Measurements from ENCODE around the gene TRIM24.
"Not testable (repeated sequence)": the region's sequence is repeated elsewhere in the genome, so short reads cannot be mapped to it uniquely, and the experiment has no call there.

TRIM24 gene

GRCh38 chr7:138495485-138495884 is 35.4 kb downstream of the TRIM24 start:
- no peak for DNase-seq

GRCh38 chr7:138499340-138499739 is 39.3 kb downstream of the TRIM24 start:
- no peak for DNase-seq

DNA sequence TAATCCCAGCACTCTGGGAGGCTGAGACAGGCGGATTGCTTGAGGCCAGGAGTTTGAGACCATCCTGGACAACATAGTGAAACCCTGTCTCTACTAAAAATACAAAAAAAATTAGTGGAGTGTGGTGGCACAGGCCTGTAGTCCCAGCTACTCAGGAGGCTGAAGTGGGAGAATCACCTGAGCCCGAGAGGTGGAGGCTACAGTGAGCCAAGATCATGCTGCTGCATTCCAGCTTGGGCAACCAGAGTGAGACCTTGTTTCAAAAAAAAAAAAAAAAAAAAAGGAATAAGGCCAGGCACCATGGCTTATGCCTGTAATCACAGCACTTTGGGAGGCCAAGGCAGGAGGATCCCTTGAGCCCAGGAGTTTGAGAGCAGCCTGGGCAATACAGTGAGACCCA is 40.2 kb downstream of the TRIM24 start:
- DNase-seq: not testable (repeated sequence)

DNA sequence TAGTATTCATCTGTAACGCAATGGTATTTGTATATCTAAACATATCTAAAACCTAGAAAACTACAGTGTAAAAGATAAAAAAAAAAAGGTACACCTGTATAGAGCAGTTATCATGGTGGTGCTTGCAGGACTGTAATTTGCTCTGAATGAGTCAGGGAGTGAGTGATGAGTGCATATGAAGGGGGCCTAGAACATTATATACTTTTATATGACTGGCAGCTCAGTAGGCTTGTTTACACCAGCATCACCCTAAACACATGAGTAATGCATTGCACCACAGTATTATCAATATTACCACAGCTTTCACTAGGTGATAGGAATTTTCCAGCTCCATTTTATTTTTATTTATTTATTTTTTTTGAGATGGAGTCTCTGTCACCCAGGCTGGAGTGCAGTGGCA is 40.8 kb downstream of the TRIM24 start:
- no peak for DNase-seq

DNA sequence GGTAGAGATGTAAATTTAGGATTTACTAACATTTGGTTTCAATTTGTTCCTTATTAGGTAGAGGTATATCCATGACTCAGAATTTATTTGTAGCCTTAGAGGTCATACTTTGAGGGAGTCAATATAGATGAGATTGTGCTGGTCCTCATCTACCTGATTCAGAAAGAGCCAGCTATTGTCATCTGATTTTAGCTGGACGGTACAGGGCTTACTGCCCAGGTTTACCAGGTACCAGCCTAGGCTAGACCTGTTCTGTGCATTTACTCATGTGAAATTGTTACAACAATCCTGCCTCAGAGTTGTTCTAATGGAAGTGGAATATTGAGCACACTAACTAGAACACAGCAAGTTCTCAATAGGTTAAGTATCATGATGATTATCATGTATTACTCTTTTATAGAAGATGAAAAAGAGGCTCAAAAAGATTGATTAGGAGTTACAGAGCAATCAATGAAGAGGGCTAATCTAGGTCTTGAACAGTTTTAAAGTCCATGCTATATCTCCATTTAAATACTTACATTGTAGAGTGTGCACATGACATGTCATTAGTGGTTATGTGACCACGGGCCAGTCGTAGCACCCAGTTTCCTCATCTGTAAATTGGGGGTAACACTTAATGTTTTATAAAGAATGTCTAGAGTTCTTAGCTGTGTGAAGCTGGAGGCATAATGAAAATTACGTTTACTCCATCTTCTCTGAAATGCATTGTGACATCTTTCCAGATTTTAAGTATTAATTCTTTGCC is 42.1 kb downstream of the TRIM24 start:
- DNase-seq: no peak

GRCh38 chr7:138505361-138505873 is 45.4 kb downstream of the TRIM24 start:
- DNase-seq: no peak

- no peak for DNase-seq
Observed at GRCh38 chr7:138506764-138507163, 46.7 kb downstream of the TRIM24 start.

DNA sequence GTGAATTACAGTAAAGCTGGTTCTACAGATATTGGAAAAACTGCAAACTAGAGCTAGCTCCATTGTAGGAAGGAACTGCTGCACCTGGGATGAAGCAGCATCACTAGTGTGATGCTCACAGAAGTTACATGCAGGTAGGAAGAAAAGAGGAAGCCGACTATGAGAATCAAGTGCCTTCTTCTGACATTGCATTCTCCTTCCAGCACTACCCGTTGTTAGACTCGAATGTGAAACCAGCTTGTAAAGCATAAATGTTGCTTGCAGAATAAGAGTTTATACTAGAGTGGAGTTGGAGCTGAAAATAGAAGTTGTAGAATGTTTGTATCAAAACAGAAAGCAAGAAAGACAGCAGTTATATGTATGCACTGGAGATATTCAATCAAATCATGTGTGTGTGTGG is 49.9 kb downstream of the TRIM24 start:
- DNase-seq: no peak

DNA sequence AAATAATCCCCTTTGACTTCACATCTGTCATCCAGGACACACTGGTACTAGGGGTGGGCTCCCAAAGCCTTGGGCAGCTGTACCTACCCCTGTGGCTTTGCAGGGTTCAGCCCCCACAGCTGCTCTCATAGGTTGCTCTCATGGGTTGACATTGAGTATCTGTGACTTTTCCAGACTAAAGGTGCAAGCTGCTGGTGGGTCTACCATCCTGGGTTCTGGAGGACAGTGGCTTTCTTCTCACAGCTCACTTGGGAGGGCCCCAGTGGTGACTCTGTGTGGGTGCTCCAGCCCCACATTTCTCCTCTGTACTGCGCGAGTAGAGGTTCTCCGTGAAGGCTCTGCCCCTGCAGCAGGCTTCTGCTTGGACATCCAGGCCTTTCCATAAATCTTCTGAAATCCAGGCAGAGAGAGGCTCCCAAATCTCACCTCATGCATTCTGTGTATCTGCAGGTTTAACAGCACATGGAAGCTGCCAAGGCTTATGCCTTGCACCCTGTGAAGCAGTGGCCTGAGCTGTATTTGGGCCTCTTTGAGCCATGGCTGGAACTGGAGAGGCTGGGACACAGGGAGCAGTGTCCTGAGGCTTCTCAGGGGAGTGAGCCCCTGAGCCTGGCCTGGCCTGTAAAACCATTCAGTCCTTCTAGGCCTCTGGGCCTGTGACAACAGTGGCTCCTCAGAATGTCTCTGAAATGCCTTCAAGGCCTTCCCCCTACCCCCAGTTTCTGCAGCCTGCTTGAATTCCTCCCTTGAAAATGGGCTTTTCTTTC is 52.2 kb downstream of the TRIM24 start:
- DNase-seq: no peak

DNA sequence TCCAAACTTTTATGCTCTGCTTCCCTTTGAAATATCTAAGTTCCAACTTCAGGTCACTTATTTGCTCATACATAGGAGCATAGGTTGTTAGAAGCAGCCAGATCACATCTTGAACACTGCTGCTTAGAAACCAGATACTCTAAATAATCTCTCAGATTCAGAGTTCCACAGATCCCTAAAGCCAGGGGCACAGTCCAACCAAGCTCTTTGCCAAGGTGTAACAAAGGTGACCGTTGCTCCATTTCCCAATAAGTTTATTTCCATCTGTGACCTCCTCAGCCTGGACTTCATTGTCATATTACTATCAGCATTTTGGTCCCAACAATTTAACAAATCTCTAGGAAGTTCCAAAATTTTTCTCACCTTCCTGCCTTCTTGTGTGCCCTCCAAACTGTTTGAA is 52.8 kb downstream of the TRIM24 start:
- no peak for DNase-seq

- no peak for DNase-seq
Observed at GRCh38 chr7:138513344-138513871, 53.3 kb downstream of the TRIM24 start.

GRCh38 chr7:138514044-138514443 is 54.0 kb downstream of the TRIM24 start:
- no peak for DNase-seq

DNA sequence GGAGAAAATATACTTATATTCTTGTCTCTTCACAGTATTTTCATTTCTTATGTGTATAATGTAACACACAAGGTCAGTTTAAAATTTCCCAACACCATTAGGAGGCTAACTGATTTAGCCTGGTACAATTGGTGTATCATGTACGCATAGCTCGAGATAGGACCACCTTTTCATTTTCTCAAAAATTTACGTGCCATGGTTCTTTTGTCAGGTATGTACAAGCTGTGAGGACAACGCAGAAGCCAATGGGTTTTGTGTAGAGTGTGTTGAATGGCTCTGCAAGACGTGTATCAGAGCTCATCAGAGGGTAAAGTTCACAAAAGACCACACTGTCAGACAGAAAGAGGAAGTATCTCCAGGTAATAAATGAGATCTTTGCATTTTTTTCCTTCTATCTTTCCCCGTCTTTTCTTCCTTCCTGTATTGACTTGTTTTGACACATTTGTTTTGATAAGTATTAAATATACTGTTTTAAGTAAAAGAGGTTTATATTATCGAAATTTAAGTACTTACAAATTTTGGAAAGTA is 55.0 kb downstream of the TRIM24 start:
- DNase-seq: no peak

DNA sequence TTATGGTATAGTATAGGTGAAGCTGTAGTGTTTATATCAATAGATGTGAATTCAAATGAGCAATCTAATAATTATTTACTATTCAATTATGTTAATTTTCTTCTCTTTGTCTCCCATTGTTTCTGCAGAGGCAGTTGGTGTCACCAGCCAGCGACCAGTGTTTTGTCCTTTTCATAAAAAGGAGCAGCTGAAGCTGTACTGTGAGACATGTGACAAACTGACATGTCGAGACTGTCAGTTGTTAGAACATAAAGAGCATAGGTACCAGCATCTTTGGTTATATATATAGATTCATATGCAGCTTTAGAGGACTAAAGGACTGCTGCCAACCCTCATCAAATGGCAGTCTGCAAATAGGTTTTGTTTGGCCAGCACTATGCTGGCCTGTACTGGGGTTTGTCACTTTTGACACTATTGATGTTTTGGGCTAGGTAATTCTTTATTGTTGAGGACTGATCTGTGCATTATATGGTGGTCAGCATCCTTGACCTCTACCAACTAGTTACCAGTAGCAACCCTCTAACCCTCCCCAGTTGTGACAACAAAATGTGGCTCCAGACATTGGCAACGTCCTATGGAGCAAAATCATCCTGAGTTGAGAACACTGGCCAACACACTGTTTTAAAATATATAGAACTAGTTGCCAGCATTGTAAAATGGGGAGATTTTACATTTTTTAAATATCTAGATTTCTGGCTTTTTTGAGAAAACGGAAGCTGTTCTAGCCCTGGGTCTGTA is 59.2 kb downstream of the TRIM24 start:
- DNase-seq: no peak

DNA sequence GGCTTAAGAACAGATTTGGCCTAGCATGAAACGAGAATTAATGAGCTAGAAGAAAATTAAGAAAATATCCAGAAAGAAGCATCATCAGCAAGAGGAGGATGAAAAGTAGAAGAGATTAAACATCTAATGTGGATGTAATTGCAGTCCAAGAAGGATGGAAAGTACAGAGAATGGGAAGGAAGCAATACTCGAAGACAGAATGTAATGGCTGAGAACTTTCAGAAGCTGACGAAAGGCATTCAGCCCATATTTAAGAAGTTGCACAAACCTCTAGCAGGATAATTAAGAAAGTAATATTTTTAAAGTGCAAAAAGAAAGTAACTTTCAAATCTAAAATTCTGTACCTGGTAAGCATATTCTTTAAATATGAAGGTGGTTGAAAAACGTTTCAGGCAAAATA is 60.7 kb downstream of the TRIM24 start:
- no peak for DNase-seq

DNA sequence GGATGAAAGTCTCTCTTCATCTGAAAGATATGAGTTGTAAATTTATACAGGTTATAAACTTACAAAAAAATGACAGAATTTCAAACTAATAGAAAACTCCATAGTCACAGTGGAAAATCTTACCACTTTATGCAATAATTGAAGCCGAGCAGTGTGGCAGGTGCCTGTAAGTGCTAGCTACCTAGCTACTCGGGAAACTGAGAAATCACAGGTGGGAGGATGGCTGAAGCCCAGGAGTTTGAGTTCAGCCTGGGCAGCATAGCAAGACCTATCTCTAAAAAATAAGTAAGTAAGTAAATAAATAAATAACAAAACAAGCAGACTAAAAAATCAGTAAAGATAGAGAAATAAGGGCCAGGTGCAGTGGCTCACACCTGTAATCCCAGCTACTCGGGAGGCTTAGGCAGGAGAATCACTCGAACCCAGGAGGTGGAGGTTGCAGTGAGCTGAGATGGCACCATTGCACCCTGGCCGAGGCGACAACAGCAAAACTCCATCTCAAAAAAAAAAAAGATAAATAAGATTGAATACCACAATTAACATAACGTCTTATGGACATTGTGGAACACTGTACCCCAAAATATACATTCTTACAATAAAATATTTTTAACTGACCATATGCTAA is 61.9 kb downstream of the TRIM24 start:
- DNase-seq: no peak

GRCh38 chr7:138524259-138524658 is 64.2 kb downstream of the TRIM24 start:
- no peak for DNase-seq

DNA sequence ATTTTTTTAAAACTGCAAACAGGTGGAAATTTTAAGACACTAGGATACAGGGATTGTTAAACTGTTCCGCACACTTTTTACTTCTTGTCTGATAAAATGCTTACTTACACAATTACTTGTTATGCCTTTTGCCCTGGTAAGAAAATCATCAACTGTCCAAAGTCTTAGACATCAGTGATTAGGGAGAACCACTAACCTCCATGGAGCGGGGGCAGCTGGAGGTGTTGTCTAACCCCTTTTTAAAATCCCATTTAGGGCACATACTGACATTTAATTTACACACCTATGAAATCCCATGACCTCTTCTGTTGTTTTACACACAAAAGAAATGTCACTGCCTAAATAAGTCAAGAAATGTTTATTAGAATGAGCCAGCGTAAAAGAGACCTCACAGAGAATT is 65.7 kb downstream of the TRIM24 start:
- DNase-seq: no peak

DNA sequence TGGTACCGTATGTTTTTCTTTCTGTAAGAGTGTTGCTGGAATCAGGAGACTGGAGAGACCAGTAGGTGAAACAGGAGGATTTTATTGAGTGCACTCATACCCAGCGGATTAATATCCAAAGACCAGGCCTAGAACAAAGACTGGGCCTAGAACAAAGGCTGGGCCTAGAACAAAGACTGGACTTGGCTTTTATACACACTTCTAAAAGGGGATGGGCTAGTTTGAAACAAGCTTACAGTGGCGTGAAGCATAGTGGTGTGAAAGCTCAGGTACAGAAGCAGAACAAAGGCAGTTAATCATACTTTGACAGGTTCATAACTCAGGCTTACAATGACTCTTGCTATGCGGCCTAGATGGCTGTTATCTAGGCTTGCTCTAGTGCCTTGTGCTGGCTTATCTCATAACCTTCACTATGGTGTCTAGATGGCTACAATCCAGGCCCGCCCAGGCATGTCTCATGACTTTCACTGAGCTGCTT is 67.7 kb downstream of the TRIM24 start:
- DNase-seq: no peak

DNA sequence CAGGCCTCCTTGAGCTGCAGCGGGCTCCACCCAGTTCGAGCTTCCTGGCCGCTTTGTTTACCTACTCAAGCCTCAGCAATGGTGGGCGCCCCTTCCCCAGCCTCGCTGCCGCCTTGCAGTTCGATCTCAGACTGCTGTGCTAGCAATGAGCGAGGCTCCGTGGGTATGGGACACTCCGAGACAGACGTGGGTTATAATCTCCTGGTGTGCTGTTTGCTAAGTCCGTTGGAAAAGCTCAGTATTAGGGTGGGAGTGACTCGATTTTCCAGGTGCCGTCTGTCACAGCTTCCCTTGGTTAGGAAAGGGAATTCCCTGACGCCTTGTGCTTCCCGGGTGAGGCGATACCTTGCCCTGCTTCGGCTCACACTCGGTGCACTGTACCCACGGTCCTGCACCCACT is 76.8 kb downstream of the TRIM24 start:
- not testable (repeated sequence) for DNase-seq

DNA sequence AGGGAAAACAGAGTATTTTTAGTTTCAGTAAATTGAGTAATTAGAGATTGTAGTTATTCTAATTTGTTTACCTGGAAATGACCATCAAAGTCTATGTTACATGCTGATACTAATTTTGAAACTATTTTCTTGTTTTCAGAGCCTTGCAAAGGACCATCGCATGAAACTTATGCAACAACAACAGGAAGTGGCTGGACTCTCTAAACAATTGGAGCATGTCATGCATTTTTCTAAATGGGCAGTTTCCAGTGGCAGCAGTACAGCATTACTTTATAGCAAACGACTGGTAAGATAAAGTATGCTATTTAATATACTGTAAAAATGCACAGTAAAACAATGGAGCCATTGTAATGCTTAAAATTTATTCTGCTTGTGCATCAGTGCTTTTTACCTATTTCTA is 78.5 kb downstream of the TRIM24 start:
- no peak for DNase-seq

- DNase-seq: no peak
Observed at GRCh38 chr7:138538997-138539644, 79.1 kb downstream of the TRIM24 start.
